ENCODE results near the gene FAAH. TPM values are rescaled to one million over a fixed set of nuclear protein-coding genes. Genes with fewer than 3 reads are reported as not detected.
A peak's percentile ranks its signal among the peaks of the same experiment; 100 is the strongest.

FAAH gene
- total RNA-seq, 4 donors from 2014 or later = 12.3 to 29.6 (median 16.7) TPM

- H3K4me3 ChIP-seq = no peak overlapping the region
- no peak for DNase-seq
- intact Hi-C loops (cut with DNase I) = no loop called here
- TF ChIP-seq POLR2A (IDR thresholded peaks at IDR 0.05) = no peak
- TF ChIP-seq, protein P1, sequence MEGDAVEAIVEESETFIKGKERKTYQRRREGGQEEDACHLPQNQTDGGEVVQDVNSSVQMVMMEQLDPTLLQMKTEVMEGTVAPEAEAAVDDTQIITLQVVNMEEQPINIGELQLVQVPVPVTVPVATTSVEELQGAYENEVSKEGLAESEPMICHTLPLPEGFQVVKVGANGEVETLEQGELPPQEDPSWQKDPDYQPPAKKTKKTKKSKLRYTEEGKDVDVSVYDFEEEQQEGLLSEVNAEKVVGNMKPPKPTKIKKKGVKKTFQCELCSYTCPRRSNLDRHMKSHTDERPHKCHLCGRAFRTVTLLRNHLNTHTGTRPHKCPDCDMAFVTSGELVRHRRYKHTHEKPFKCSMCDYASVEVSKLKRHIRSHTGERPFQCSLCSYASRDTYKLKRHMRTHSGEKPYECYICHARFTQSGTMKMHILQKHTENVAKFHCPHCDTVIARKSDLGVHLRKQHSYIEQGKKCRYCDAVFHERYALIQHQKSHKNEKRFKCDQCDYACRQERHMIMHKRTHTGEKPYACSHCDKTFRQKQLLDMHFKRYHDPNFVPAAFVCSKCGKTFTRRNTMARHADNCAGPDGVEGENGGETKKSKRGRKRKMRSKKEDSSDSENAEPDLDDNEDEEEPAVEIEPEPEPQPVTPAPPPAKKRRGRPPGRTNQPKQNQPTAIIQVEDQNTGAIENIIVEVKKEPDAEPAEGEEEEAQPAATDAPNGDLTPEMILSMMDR (IDR thresholded peaks at IDR 0.05) = peak in 1 of 6 experiments; percentile 26
- no peaks in the 10 kb centered on the region for H3K9me3 ChIP-seq
- 80 to 100% methylated on average over 4 of the region's 16 CpGs for WGBS, 2 donors
- peaks cover 0 to 53% (median 0%) of the 10 kb centered on the region in 3 donors for H3K36me3 ChIP-seq
- H3K27ac ChIP-seq = no peak overlapping the region
- no peaks in the 10 kb centered on the region for H3K27me3 ChIP-seq
- peaks cover 0 to 2% (median 0%) of the 10 kb centered on the region in 3 donors for H3K4me1 ChIP-seq
Observed at GRCh38 chr1:46411601-46412341, 17.7 kb downstream of the FAAH start.

DNA sequence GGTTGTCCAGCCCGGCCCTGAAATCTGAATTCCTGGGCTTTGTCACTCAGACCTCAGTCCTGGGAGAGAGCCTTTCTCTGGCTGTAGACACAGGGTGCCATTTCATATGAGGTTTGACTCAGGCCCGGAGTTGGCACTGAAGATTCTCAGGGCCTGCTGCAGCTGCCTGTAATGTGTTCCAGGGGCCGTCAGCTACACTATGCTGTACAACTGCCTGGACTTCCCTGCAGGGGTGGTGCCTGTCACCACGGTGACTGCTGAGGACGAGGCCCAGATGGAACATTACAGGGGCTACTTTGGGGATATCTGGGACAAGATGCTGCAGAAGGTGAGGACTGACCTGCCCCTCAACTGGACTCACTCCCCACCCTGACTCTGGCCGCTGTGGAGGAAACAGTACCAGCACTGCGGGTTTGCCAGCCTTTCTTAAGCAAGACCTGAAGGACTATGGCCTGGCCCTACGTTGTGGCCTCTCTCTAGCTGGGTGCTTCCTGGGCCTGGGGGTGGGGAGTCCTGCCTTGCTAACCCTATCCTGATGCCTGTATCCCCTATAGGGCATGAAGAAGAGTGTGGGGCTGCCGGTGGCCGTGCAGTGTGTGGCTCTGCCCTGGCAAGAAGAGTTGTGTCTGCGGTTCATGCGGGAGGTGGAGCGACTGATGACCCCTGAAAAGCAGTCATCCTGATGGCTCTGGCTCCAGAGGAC lies 18.9 kb downstream of the FAAH start:
- TF ChIP-seq, protein P1 (IDR thresholded peaks at IDR 0.05) = no peak
- no peak for TF ChIP-seq POLR2A (IDR thresholded peaks at IDR 0.05)
- Histone ChIP-seq H3K9me3 (no peaks in the 10 kb centered on the region), H3K4me1 (no peaks in the 10 kb centered on the region), H3K36me3 (peaks cover 0 to 51% (median 0%) of the 10 kb centered on the region in 3 donors), H3K4me3 (no peak overlapping the region), H3K27ac (no peak overlapping the region), H3K27me3 (no peaks in the 10 kb centered on the region)
- intact Hi-C loops (cut with DNase I) = no loop called here
- WGBS, 2 donors = 64 to 79% methylated on average over 2 to 8 of the region's 13 CpGs
- no peak for DNase-seq

DNA sequence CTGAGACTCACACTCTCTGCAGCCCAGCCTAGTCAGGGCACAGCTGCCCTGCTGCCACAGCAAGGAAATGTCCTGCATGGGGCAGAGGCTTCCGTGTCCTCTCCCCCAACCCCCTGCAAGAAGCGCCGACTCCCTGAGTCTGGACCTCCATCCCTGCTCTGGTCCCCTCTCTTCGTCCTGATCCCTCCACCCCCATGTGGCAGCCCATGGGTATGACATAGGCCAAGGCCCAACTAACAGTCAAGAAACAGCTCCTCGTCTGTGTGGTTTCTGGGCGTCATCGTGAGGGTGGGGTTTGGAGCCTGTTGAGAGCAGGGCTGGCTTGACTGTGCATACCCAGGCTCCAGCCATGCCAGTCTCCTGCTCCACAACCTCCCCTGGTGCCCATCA lies 19.5 kb downstream of the FAAH start:
- intact Hi-C loops (cut with DNase I) = no loop called here
- 65 to 83% methylated on average over 2 to 7 of the region's 7 CpGs for WGBS, 2 donors
- no peak for DNase-seq
- H3K4me3 ChIP-seq = no peak overlapping the region
- H3K27ac ChIP-seq = no peak overlapping the region
- H3K27me3 ChIP-seq = no peaks in the 10 kb centered on the region
- TF ChIP-seq, protein P1 (IDR thresholded peaks at IDR 0.05) = no peak
- no peak for TF ChIP-seq POLR2A (IDR thresholded peaks at IDR 0.05)
- no peaks in the 10 kb centered on the region for H3K4me1 ChIP-seq
- H3K36me3 ChIP-seq = peaks cover 0 to 46% (median 0%) of the 10 kb centered on the region in 3 donors
- no peaks in the 10 kb centered on the region for H3K9me3 ChIP-seq

- 55 to 73% methylated on average over 3 to 4 of the region's 4 CpGs for WGBS, 2 donors
- Histone ChIP-seq H3K9me3 (no peaks in the 10 kb centered on the region), H3K27me3 (peaks cover 0 to under 1% (median 0%) of the 10 kb centered on the region in 4 donors), H3K36me3 (peaks cover 0 to 26% (median 0%) of the 10 kb centered on the region in 3 donors), H3K27ac (no peak overlapping the region), H3K4me3 (no peak overlapping the region), H3K4me1 (no peaks in the 10 kb centered on the region)
- DNase-seq = no peak
- TF ChIP-seq, protein P1 (IDR thresholded peaks at IDR 0.05) = no peak
- no peak for TF ChIP-seq POLR2A (IDR thresholded peaks at IDR 0.05)
- intact Hi-C loops (cut with DNase I) = no loop called here
Observed at GRCh38 chr1:46415514-46415913, 21.4 kb downstream of the FAAH start.

DNA sequence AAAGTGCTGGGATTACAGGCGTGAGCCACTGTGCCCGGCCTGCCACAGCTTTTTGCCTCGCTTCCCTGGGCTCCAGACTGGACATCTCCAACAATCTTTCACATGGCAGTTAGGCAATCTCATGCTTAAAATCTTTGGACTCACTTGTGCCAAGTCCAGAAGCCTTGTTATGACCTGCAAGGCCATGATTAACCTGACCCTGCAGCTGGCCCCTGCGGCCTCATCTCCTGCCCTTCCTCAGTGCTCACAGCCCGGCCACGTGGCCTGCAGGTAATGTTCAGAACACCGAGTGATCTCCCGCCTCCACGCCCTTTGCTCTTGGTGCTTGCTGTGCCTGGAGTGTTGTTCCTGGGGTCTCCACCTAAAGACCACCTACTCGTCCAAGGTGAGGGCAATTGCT lies 24.9 kb downstream of the FAAH start:
- DNase-seq = no peak
- intact Hi-C loops (cut with DNase I) = no loop called here
- peaks cover 0 to 4% (median 0%) of the 10 kb centered on the region in 3 donors for H3K36me3 ChIP-seq
- WGBS, 2 donors = 87 to 91% methylated on average over 6 to 10 of the region's 10 CpGs
- no peak overlapping the region for H3K27ac ChIP-seq
- H3K4me3 ChIP-seq = no peak overlapping the region
- TF ChIP-seq, protein P1 (IDR thresholded peaks at IDR 0.05) = no peak
- TF ChIP-seq POLR2A (IDR thresholded peaks at IDR 0.05) = no peak
- H3K27me3 ChIP-seq = peaks cover 0 to 34% (median 0%) of the 10 kb centered on the region in 4 donors
- no peaks in the 10 kb centered on the region for H3K4me1 ChIP-seq
- H3K9me3 ChIP-seq = no peaks in the 10 kb centered on the region

Measured in esophagus squamous epithelium (tissue), 5 donors.